Activated CD4-positive, alpha-beta memory T cell treated with anti-CD3 and anti-CD28 coated beads for 36 hours (primary cell): ENCODE measurements around the gene NR6A1. TPM values are rescaled to one million over a fixed set of nuclear protein-coding genes. Genes with fewer than 3 reads are reported as not detected.

ENCODE experiments used
- CTCF ChIA-PET: fragments of 350-600 bp; sonication (Branson Sonifier 250); formaldehyde crosslinking; loops from one replicate; lab custom pipeline; 2021; ENCODE audit warnings: antibody characterized with exemption, inconsistent platforms; lab: Charles Lee
- POLR2A ChIA-PET: fragments of 350-600 bp; sonication (Branson Sonifier 250); formaldehyde crosslinking; loops from one replicate; lab custom pipeline; 2021; ENCODE audit warnings: antibody characterized with exemption; lab: Charles Lee
- DNase-seq: peaks from one replicate; pipeline ENCODE4 v3.0.0-alpha.2; 2020
- H3K27ac Mint-ChIP-seq: one replicate; pipeline ENCODE4 v1.8.0; 2021; ENCODE audit warnings: mixed read lengths
- H3K27me3 Mint-ChIP-seq: one replicate; pipeline ENCODE4 v1.8.0; 2021; ENCODE audit warnings: mixed read lengths
- H3K36me3 Mint-ChIP-seq: one replicate; pipeline ENCODE4 v1.8.0; 2021; ENCODE audit warnings: mixed read lengths
- H3K4me1 Mint-ChIP-seq: one replicate; pipeline ENCODE4 v1.8.0; 2021; ENCODE audit warnings: low read depth, mixed read lengths
- H3K4me3 Mint-ChIP-seq: one replicate; pipeline ENCODE4 v1.8.0; 2021; ENCODE audit warnings: mild to moderate bottlenecking, mixed read lengths
- H3K9me3 Mint-ChIP-seq: one replicate; pipeline ENCODE4 v1.8.0; 2021; ENCODE audit warnings: mixed read lengths
- intact Hi-C: fragments of 100-400 bp; cut with micrococcal nuclease; formaldehyde crosslinking; loops from one replicate; pipeline ENCODE4 v1.15.1; 2023
- microRNA-seq: library from miRNA; unstranded; fragments of <30 nt; microRNA quantifications from one replicate; pipeline ENCODE4 v1.2.0, GENCODE V29; 2022; ENCODE audit warnings: borderline number of aligned reads, borderline microRNAs expressed, borderline replicate concordance
- total RNA-seq, 2 experiments: library from RNA; stranded (reverse); gene quantifications; one replicate each; pipeline ENCODE4 v1.2.3, GENCODE V29; 2021

Gene NR6A1
- total RNA-seq, 2 experiments from 2014 or later: 0.61 to 0.83 TPM

DNA sequence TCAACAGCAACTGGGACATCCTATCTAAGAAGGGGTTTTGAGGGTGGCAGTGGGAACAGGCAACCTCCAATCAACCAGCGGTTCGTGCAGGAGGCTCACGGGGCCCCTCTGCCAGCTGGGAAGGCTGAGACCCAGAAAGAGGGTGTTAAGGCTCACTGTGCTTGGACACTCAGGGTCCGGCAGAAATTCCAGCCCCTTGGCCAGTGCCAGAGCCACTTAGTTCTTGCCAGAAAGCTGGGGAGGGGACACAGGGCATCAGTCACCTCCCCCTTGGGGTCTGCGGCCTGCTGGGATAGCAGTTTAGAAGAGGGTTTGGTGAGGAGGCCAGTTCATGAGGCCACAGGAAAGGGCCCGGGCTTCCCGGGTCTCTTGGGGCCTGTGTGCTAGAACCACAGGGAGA lies 300.4 kb downstream of the NR6A1 start:
- Mint-ChIP-seq H3K36me3 (no peaks in the 10 kb centered on the region), H3K27ac (no peak overlapping the region), H3K4me1 (no peaks in the 10 kb centered on the region), H3K9me3 (no peaks in the 10 kb centered on the region), H3K27me3 (peaks cover 9% of the 10 kb centered on the region), H3K4me3 (no peak overlapping the region)
- DNase-seq: no peak
- CTCF ChIA-PET: no interaction called here
- intact Hi-C loops: no loop called here
- POLR2A ChIA-PET: no interaction called here

DNA sequence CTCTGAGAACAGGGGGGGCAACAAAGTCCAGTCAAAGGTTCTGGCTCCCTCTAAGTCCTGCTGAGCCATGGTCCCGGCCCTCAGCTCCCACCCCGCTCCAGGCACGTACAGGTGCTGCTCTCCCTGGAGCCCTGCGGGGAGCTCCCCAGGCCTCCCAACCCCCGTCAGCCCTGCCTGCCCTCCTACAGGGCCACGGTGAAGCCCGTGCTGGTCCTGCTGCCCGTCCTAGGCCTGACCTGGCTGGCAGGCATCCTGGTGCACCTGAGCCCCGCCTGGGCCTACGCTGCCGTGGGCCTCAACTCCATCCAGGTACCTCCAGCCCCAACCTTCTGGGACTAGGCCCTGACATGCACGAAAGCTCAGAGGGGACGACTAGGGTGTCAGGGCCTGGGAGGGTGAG lies 300.8 kb downstream of the NR6A1 start:
- no peaks in the 10 kb centered on the region for H3K9me3 Mint-ChIP-seq
- intact Hi-C loops: no loop called here
- DNase-seq: no peak
- H3K27ac Mint-ChIP-seq: no peak overlapping the region
- no peaks in the 10 kb centered on the region for H3K4me1 Mint-ChIP-seq
- H3K36me3 Mint-ChIP-seq: no peaks in the 10 kb centered on the region
- H3K27me3 Mint-ChIP-seq: peaks cover 9% of the 10 kb centered on the region
- ChIA-PET CTCF (interaction anchor here (0.6 kb wide), 1 partner anchor 49 kb away, joined by 3 read pairs; no protein-coding TSS in a partner anchor), POLR2A (no interaction called here)
- H3K4me3 Mint-ChIP-seq: no peak overlapping the region

DNA sequence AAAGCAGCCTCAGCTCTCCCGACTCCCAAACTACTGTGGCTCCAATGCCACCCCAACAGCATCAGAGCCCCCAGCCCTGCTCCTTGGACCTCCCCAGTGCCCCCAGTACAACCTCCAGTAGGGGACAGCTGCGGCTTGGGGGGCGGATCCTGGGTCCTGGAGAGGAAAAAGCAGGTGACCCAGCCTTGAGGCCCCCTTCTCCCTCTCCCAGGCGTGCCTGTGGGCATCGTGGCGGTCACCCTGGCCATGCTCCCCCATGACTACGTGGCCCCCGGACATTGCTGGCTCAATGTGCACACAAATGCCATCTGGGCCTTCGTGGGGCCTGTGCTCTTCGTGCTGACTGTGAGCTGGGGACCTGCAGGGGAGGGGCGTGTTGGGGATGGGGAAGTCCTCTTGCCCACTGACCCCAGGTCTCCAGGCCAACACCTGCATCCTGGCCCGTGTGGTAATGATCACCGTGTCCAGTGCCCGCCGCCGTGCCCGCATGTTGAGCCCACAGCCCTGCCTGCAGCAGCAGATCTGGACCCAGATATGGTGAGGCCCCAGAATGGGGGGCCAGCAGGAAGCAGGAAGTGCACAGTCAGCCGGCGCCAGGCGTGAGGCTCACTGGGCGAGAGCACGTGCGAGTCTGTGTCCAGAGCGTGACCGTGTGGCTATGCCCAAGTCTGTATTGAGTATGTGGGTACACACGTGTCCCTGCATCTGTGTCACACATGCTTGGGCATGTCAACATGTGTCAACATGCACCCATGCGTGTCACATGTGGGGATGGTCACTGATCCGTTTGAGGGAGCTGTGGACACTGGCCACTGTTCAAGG lies 301.9 kb downstream of the NR6A1 start:
- H3K4me3 Mint-ChIP-seq: no peak overlapping the region
- no peaks in the 10 kb centered on the region for H3K36me3 Mint-ChIP-seq
- CTCF ChIA-PET: no interaction called here
- peaks cover 8% of the 10 kb centered on the region for H3K27me3 Mint-ChIP-seq
- no peaks in the 10 kb centered on the region for H3K4me1 Mint-ChIP-seq
- no peaks in the 10 kb centered on the region for H3K9me3 Mint-ChIP-seq
- H3K27ac Mint-ChIP-seq: no peak overlapping the region
- DNase-seq: no peak
- intact Hi-C loops: no loop called here
- POLR2A ChIA-PET: no interaction called here

DNA sequence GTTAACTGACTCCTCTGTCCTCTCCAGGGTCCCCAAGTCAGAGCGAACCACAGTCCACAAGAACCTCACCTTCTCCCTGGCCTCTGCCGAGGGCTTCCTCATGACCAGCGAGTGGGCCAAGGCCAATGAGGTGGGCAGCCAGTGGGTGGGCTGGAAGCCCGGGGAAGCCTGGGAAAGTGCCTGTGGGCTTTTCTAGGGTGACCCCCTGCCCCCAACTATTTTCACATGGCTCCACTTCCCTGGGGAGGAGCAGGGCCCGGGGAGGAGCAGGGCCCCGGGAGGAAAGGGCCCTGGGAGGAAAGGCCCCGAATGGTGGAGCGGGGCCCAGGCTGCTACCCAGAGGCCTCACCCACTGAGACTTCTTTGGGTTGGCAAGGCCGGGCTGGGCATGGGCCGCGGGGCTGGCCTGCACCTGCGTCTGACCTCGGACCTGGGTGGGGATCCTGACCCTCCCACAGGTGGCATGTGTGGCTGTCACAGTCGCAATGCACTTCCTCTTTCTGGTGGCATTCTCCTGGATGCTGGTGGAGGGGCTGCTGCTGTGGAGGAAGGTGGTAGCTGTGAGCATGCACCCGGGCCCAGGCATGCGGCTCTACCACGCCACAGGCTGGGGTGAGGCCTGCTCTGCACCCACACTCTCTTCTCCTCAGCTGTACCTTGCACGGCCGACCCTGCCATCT lies 302.9 kb downstream of the NR6A1 start:
- CTCF ChIA-PET: no interaction called here
- no peaks in the 10 kb centered on the region for H3K36me3 Mint-ChIP-seq
- peaks cover 5% of the 10 kb centered on the region for H3K27me3 Mint-ChIP-seq
- intact Hi-C loops: no loop called here
- H3K27ac Mint-ChIP-seq: no peak overlapping the region
- H3K4me1 Mint-ChIP-seq: no peaks in the 10 kb centered on the region
- no peak overlapping the region for H3K4me3 Mint-ChIP-seq
- no peak for DNase-seq
- no peaks in the 10 kb centered on the region for H3K9me3 Mint-ChIP-seq
- POLR2A ChIA-PET: no interaction called here

DNA sequence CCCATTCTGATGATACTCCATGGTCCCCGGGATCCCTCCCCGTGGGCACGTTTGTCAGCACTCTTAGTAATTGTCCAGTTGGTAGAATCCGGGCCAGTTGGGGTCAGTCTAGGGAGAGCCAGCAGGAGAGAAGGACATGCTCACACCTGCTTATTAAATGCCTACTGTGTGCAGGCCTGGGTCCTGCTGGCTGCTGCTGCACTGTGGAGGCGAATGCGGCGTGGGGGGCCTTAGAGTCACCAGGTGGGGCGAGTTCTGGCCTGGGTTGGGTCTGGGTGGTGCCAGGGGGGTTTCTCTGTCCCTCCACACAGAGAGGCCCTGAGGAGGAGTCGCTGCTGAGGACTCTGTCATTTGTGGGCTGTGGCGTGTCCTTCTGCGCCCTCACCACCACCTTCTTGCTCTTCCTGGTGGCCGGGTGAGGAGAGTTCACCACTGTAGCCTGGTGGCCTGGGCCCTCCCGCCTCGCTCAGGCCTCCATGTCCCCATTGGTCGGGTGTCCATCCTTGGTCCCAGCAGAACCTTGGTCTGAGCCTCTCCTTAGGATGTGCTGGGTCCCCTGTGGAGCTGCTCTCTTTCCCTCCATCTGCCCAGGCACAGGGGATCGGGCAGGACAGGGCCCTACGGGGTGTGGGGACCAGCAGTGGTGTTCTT lies 303.6 kb downstream of the NR6A1 start:
- ChIA-PET CTCF (no interaction called here), POLR2A (no interaction called here)
- no peak for DNase-seq
- Mint-ChIP-seq H3K4me3 (no peak overlapping the region), H3K4me1 (no peaks in the 10 kb centered on the region), H3K27ac (no peak overlapping the region), H3K36me3 (no peaks in the 10 kb centered on the region), H3K27me3 (peaks cover 5% of the 10 kb centered on the region), H3K9me3 (no peaks in the 10 kb centered on the region)
- intact Hi-C loops: no loop called here

Small RNA genes lying within 50 kb of the gene (microRNA-seq; reads per million reads assigned to microRNA genes)
- 57.0 reads per million, percentile 59 among the genes with 10 or more reads in this experiment for gene MIR181A2
- 116 reads per million, percentile 66 among the genes with 10 or more reads in this experiment for gene MIR181B2

Other genes with a start within 250 kb of the NR6A1 start
- gene OLFML2A, start 5.8 kb upstream of the NR6A1 start, total RNA-seq: not detected
- gene WDR38, start 82.1 kb upstream of the NR6A1 start, total RNA-seq: not detected
- gene RPL35, start 90.6 kb upstream of the NR6A1 start, total RNA-seq: 1,000 to 10,000 TPM; 2,083 to 2,096 TPM
- 100 to 1,000 TPM; 104 to 108 TPM for gene ARPC5L, start 90.8 kb upstream of the NR6A1 start, total RNA-seq
- 10 to 100 TPM; 14.1 to 15.3 TPM for gene GOLGA1, start 169.8 kb upstream of the NR6A1 start, total RNA-seq